Right lobe of liver (tissue), 4 donors: ENCODE measurements around the gene TEX264.

ENCODE experiments used
- CTCF ChIP-seq, 4 donors: fragments of 200-600 bp in 3 of 4; fragments of 450-650 bp in 1 of 4; IDR thresholded peaks; one replicate each; pipeline versions ENCODE4 v1.5.1 to v1.8.0; 2016 to 2022; ENCODE audit warnings: antibody characterized with exemption in 4 of 4, mild to moderate bottlenecking in 2 of 4
- POLR2A ChIP-seq: fragments of 450-650 bp; IDR thresholded peaks from one replicate; pipeline ENCODE4 v1.6.1; 2017; ENCODE audit warnings: antibody characterized with exemption, mild to moderate bottlenecking
- donor health status: DM: no; HTN: no; CAD: no.
- donor health status: DM: no; HTN: no; CAD: no.
- donor health status: DM: no; HTN: yes; CAD: no.

GRCh38 chr3:51715231-51715976 lies 44.4 kb downstream of the TEX264 start:
- no peak for TF ChIP-seq CTCF (IDR thresholded peaks at IDR 0.05)
- TF ChIP-seq POLR2A = no peak
